ENCODE data around the gene EEF1G.
"Not testable (repeated sequence)": the region's sequence is repeated elsewhere in the genome, so short reads cannot be mapped to it uniquely, and the experiment has no call there.

The EEF1G gene

DNA sequence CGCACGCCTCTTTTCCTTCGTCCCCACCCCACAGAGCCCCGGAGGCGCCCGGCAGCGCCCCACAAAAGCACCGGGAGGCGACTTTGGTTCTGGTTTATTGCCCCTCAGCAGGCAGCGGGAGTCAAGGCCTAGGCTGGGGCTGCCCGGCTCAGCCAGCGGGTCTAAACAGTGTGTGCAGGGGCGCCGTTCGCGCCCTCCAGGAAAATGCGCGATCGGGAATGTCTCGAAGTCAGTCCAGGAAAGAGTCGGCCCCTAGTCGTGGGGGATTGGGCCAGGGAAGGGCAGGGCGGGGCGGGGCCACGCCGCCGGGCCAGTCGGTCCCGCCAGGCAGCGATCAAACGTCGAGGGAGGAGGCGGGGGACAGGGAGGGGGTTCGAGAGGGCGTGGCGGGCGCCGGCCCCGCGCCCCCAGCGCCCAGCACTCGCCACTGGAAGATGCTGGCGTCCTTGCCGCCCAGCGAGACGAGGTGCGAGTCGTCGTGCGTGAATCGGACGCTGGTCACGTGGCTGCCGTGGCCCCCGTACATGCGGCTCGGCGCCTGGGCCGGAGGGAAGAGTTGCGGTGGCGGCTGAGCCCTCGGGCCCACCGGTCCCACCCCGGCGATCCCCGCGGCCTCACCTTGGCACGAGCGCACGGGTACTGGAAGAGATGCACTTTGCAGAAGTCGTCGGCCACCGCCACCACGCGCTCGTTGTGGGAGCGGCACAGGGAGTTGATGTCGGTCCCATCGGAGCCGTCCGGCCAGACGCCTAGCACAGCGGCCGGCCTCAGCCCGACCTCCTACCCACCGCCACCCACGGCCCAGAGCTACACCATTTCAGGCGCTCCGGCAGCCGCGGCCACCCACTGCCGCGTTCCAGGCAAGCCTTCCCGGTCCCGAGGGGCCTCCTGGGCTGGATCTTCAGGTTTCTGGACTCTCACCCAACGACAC is 28.7 kb upstream of the EEF1G start:
- no peak for DNase-seq

DNA sequence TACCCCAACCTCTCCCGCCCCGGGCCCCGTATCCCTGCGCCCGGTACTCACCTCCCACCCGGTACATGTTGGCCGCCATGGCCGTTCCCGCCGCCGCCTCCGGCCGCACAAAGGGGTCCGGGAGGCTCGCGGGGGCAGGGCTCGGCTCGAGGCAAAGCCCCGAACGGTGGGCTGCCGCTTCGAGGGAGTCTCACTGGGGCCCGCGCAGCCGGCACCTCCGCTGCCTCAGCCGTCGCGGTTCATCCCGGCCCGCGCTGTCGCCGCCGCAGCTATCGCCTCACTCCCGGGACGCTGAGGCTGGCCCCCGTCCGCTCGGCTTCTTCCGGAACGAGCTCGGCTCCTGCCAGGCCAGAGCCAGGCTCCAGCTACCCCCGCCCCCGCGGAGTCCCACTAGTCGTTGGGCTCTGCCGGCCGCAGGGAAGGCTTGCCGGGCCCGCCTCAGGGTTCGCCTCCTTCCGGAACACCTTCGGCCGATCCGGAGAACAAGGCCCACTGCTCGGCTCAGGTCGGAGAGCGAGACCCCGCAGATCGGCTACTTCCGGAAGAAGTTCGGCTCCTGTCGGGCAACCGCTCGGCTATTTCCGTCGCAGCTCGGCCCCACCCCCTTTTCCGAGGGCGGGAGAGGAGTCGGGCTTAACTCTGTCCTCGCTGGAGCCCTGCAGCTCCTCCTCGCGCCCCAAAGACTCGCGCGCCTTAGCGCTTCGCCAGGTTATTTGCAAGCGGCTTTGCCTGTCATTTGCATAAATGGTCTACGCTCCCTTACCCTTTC is 27.9 kb upstream of the EEF1G start, which contains the start of gene MTA2:
Gene MTA2, minus strand, starts transcription at position 494 of the 769 bp plus-strand sequence. Its CDS starts 415 bp downstream, at position 79.
- peak; percentile 80 for DNase-seq

DNA sequence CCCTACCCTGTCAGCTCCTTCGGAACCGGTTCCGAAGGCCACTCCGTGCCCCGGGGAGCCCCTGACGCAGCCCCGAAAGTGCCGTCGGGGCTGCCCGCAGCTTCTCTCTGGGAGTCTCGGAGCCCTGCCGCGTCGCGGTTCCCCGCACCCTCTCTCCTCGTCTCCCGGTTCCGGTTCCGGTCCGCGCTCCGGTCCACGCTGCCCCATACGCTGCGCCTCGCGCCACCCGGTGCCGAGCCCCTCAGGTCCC is 27.4 kb upstream of the EEF1G start:
- DNase-seq: no peak

DNA sequence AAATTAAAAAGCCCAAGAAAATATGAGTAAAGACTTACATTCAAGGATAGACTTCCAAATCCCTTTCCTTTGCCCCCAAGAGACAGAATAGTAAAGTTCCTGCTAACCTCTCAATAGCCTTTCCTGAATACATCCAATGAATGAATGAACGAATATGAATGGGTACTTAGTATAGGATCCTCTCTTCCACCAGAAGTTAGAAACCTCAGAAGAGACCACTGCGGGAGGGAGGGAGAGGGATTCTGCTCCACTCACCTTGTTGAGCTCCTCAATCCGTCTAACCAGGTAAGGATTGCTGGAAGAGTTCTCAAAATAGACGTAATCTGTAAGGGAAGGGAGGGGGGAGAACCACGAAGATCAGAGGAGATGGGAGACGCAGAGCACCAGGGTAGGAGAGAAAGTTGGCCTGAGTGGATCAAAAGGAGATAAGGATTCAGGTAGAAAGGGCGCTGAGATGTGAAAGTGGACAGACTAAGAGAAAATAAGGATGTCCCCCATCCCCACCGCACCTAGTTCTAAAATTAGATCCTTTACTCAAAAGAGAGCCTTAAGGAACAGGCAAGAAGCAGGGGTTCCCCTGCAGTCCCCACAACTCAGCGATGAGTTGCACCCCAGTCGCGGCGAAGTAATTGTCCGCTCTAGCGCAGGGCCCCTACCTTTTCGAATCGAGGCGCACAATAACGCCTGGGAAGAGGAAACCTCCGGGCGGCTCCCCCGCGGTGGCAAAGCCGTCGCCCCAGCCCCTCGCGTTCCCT is 26.9 kb upstream of the EEF1G start:
- DNase-seq: no peak

DNA sequence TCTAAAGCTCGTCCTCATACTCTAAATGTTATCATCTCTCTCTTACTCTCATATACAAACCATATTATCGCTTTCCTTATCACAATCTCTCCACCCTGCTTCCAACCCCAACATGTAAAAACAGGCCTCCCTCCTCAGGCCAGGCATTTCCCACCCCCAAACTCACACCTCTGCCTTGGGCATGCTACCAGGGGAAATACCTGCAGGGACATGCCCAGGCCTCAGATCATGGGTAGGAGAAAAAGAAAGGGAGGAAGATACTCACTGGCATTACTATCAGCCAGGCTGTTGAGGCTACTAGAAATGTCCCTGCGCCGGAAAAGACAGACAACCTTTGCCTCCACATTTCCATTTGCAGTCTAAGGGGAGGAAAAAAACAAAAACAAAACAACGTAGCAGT is 26.2 kb upstream of the EEF1G start:
- no peak for DNase-seq

DNA sequence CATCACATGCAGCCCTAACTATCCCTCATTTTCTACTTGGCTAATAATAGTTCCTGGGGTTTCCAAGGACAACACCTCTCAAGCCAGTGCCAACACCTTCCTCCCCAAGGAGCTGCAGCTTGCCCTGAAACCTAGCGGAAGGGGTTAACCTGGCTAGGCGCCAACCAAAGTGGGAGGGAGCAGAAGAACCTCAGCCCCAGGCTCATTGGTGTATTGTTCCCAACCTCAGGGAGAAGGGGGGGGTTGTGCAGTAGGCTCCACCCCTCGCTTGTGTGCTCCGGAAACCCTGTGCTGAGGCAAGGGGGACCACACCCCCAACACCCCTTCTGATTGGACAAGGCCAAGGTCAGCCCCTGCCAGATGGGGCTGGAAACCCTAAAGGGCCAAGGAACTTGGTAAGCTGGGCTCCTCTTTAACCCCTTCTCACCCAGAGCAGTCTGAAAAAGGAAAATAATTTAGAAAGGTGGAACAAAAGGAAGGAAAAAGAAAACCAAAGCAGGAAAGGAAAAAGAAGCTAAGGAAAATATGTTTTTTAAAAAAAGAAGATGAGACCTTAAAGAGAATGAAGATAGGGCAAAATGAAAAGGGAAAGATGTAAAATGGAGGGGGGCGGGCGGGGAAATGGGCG is 25.5 kb upstream of the EEF1G start:
- DNase-seq: peak; percentile 89

DNA sequence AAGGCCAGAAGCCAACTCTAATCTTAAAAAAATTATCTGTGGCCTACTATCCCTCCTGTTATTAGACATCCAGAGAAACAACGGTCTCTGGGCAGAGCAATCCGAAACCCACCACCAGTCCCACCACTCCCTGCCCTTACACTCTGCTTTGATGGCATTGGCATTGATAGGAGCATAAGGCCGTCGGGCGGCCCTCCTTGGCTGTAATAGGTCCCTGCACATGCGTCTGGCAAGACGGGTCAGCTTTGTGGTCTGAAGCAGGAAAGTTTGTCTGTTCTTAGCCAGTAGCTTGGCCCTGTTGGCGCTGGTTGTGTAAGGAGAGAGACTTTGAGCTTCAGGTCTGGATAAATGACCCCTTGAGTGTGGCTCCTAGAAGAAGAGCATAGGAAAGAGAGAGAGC is 21.4 kb upstream of the EEF1G start:
- no peak for DNase-seq

DNA sequence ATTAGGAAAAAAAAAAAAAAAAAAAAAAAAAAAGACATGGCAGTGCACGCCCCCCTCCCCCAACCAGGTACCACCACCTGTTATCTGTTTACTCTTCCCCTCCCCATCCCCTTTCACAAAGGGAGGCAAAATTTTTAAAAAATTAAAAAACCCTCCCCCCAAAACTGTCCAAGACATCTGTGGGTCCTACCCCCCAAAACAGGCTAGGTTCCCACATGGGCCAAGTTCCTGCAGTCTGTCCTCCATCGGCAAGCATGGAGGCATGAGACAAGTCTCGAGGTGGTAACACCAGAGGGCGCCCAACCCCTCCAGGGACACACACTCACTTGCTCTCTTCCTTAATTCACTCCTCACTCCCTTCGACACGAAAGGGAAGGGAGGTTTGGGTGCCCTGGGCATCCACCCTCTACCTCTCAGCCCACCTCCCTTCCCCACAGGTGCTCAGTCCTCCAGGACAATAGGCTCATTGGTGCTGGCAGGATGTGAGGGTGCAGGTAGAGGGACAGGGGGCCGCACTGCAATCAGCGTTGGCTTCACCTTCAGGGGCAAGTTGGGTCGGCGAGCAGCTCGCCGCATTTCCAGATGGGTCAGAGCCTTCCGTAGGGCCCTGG is 19.8 kb upstream of the EEF1G start:
- DNase-seq: peak; percentile 52

DNA sequence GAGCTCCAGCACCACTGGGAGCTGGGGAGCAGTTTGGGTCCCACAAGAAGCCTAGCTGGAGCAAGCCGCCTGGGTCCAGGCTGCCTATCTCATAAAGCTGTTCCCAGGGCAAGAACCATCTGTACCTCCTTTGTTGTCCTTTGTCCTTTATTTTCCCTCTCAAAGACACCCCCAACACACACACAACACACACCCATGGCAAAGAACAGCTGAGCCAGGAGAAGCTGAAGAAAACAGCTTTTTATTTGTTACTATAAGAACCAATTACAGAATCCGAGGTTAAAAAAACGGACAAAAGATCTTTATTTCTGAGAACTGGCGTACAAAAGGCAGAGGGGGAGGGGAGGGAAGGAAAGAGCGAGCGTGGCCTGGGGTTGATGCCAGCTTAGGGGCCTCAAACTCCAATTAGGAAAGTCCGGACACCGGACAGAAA is 19.3 kb upstream of the EEF1G start:
- DNase-seq: no peak

DNA sequence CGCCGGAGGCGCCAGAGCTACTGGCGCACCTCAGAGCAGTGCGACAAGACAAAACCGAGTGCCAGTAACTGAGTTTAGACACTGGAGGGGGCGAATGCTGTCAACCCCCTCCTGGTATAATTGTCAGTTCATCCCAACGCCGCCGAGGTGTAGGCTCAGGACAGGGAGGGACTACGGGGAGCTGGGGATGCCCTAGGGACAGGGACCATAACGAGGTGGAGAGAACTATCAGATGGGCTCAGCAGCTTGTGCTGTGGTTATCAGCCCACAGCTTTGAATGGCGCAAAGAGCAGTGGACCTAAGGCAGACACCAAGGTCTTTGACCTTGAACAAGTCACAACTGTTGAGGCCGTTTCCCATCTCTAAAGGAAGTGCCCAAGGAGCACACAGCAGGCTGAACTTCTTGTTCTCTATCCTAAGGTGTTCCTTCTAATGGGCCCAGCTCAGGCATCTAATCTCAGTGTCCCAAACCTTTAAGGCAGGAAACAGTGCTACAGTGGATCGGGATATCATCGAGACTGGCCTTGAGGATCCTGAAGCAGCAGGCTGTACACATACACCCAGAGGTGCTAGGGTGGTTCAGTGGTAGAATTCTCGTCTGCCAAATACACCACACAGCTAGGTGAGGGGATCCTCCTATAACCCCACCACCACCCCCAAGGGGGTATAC is 18.6 kb upstream of the EEF1G start:
- DNase-seq: no peak

DNA sequence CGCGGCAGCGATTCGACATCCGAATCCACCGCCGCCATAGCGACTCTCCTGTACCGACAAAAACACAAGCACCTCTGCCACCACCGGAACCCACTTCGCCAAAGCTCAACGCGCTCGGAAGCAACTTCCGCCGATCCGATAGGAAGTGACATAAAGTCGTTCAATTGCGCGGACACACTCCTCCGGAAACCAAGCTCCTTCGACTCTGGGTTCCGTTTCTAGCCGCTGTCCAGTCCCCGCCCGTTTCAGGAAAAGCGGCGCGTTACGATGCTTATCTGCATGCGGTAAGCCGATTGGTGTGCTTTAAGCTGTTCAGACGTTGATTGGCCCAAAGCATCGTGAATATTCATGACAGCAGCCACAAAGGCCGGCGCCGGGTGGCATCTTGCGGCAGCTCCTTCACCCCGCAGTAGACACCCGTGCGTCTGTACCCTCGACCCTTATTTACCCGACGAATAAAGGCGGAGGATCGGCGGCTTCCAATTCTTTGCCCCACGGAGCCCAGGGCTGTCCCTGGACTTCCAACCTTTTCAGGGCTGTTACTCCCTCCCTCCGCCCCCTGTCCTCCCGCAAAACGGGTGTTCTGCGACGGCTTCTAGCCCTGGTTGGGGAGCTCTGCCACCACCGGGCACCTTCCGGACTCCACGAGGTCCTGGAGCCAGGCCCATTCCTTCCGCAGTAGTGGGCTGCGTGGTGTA is 17.9 kb upstream of the EEF1G start, which contains the start of gene TUT1:
Gene TUT1, minus strand, starts transcription at position 76 of the 698 bp plus-strand sequence. Its CDS starts 38 bp downstream, at position 38.
- DNase-seq: peak; percentile 92

DNA sequence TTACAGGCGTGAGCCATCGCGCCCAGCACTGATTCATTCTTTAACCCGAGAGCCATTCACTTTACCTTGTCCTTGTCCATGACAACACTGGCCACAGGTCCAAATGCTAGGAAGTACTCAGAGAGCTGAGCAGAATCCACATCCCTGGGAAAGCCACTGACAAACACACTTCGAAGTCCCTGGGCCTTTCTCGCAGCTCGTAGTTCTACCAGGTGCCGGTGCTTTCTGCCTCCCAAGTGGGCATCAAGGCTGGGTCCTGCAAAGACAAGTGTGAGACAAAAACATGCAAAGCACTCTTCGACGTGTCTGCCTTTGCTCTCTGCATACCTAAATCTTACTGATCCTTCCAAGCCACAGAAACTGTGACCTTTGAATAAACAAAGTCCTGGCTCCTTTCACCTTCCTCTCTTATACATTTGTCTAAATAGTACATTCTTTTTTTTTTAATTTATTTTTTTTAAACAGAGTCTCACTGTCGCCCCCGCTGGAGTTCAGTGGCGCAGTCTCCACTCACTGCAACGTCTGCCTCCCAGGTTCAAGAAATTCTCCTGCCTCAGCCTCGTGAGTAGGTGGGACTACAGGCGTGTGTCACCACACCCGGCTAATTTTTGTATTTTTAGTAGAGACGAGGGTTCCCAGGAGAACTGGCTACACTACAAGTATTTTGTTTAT is 15.4 kb upstream of the EEF1G start:
- DNase-seq: no peak

DNA sequence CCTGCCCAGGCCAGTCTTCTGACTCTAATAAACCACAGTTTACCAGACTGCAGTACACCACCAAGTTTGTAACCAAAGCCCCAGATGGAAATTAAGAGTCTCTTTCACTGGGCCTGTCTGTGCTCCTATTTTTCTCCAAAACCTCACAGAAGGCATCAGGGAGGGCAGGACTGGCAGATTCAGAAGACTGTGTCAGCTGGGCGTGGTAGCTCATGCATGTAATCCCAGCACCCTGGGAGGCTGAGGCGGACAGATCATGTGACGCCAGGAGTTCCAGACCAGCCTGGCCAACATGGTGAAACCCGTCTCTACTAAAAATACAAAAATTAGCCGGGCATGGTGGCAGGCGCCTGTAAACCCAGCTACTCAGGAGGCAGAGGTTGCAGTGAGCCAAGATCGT is 11.7 kb upstream of the EEF1G start:
- not testable (repeated sequence) for DNase-seq

DNA sequence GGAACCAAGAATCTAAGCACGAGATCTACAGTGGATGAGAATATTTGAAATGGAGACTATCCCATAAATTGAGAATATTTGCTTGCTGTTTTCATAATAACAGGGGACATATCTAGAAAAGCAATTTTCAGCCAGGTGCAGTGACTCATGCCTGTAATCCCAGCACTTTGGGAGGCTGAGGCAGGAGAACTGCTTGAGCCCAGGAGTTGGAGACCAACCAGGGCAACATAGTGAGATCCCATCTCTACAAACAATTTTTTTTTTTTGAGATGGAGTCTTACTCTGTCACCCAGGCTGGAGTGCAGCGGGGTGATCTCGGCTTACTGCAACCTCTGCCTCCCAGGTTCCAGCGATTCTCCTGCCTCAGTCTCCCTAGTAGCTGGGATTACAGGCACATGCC is 8.0 kb upstream of the EEF1G start:
- DNase-seq: not testable (repeated sequence)

DNA sequence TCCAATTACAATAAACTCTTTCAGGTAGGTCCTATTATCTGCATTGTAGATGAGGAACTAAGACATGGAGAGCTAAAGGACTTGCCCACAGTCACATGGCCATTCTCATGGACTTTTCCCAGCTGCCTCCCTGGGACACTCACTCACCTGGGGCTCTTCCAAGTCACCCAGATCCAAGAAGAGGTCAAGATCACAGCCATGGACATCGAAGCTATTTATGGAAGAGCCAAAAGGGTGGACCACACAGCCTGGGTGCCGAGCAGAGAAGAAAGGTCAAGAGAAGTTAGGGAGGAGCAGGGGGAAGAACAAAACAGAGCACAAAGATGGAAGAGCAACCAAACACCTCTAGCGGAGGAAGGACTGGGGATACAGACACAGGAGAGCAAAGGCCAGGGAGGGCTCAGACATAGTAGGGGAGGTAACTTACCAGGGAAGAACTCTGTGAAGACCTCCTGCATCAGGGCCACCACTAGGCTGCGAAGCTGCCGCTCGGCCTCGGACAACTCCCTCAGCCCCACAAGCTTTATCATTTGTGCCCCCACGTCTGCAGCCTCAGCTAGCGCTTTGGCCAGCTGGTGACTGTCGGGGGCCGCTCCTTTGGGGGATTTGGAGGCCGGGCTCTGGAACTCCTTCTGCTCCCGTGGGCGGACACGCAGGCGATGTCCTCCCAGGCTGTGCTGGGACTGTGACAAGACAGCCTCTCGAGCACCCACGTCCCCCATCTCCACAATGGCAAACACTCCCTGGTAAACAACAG is 7.4 kb upstream of the EEF1G start:
- no peak for DNase-seq

DNA sequence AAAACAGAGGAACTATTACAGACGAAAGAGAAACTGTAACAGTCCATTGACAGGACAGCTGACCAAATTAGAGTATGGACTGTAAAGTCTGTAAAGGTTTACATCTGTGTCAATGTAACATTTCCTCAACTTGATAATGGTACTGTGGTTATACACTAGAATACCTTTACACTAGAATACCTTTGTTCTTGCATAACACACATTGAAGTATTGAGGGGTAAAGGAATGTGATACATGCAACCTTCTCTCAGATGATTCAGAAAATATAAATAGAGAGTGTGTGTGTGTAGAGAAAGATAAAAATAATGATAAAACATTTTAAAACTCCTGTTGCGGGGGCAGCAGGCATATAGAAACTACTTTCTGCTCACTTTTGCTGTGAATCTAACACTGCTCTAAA is 5.6 kb upstream of the EEF1G start:
- DNase-seq: no peak

DNA sequence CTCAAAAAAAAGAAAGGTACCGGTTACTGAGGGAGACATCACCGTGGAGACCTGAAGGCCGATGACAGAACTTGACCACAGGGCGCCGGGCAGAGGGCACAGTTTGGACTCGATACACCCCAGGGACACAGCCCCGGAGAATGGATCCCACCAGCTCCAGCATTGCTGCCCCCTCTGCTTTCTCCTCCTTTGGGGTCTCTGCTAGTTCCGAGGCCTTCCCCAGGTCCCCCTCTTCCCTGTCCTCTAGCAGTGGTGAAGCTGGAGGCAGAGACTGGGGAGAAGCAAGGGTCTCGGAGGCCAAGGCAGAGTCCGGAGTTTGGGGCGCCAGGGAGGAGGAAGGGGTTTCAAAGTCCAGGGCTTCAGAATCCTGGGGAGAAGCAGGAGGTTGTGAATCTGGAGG is 4.8 kb upstream of the EEF1G start:
- no peak for DNase-seq

DNA sequence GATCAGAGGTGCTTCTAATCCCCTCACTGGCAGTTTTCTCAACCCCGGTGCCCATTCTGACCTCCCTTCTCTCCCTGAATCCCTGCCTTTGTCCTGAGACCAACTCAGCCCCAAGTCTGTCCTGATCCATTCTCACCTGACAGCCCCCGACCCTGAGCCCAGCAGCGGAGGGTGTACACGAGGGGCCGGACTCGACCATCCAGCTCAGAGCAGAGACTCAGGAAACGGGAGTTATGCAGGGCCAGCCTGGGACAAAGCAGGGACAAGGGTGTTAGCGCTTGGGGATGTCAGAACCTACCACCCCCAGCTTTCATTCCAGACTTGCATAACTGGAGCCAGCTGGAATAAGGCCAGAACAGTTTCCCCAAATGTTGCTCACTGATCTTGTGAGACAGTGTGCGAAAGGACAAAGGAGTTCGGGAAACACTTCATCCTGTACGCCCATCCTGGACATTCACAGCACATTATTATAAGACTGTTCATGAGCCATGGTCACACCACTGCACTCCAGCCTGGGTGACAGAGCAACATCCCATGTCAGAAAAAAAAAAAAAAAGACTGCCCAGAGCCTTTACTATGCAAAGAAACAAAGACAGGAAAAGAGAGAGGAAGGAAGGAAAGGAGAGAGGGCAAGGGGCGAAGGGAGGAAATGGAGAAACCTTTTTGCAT is 3.5 kb upstream of the EEF1G start:
- no peak for DNase-seq

DNA sequence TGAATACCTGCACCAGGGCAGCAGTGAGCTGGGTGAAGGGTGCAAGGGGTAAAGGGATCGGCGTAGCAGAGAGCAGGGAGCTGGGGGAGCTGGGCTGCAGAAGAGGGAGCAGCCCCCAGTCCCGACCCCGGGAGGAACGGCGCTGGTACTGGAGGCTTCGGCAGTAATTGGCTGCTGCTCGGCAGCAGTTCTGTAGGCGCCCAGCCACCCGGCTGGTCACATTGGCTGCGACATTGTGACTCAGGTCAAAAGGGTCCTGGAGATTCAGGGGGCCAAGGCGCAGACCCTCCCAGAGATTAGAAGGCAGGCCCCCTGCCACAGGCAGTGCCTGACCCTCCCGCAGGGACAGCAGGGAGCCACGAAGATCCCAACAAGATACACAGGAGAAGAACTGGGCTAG is 2.1 kb upstream of the EEF1G start:
- no peak for DNase-seq

Measured in SIG-M5 (cell line).